HCT116 (cell line): ENCODE measurements around the gene HOMER1.

Experiments
- CTCF ChIP-seq, 3 experiments: fragments of 200-600 bp in 1 of 3; sonication (generic) in 1 of 3; IDR thresholded peaks in 2 of 3; conservative IDR thresholded peaks in 1 of 3; 2 replicates each; pipeline ENCODE4 v1.5.1; 2012 to 2017; ENCODE audit warnings: low read depth in 2 of 3, low read length in 2 of 3, antibody characterized with exemption in 1 of 3, borderline replicate concordance in 1 of 3, control low read depth in 1 of 3, mild to moderate bottlenecking in 1 of 3, mixed read lengths in 1 of 3, mixed run types in 1 of 3, moderate library complexity in 1 of 3; ENCODE audit not compliant: insufficient read depth in 1 of 3
- EZH2 ChIP-seq: fragments of 200-600 bp; sonication (generic); IDR thresholded peaks from 2 replicates; pipeline ENCODE4 v1.6.1; 2017; ENCODE audit warnings: antibody characterized with exemption, mixed run types
- EZH2phosphoT487 ChIP-seq: fragments of 200-600 bp; IDR thresholded peaks from 2 replicates; pipeline ENCODE4 v1.6.1; 2018; ENCODE audit warnings: antibody characterized with exemption, borderline replicate concordance
- FOSL1 ChIP-seq: IDR thresholded peaks from 2 replicates; pipeline ENCODE4 v1.6.1; 2012; ENCODE audit warnings: low read depth
- JUND ChIP-seq: IDR thresholded peaks from 2 replicates; pipeline ENCODE4 v1.6.1; 2012
- SIN3A ChIP-seq: IDR thresholded peaks from 2 replicates; pipeline ENCODE4 v1.6.1; 2012; ENCODE audit warnings: low read depth
- SP1 ChIP-seq: IDR thresholded peaks from 2 replicates; pipeline ENCODE4 v1.6.1; 2012; ENCODE audit warnings: low read depth
- ZBTB33 ChIP-seq: IDR thresholded peaks from 2 replicates; pipeline ENCODE4 v1.6.1; 2011; ENCODE audit warnings: mild to moderate bottlenecking, low read length, moderate library complexity; ENCODE audit not compliant: insufficient replicate concordance; ENCODE audit errors: extremely low read depth
- ZFX ChIP-seq: fragments of 450-650 bp; IDR thresholded peaks from 2 replicates; pipeline ENCODE4 v1.6.1; 2017
- ZNF274 ChIP-seq: fragments of 200-500 bp; sonication (Bioruptor generic); IDR thresholded peaks from 2 replicates; pipeline ENCODE4 v1.6.1; 2014; ENCODE audit warnings: mild to moderate bottlenecking, low read depth, low read length, inconsistent platforms

GRCh38 chr5:79349047-79349446, 164.9 kb downstream of the HOMER1 start:
- no peak for TF ChIP-seq CTCF (IDR thresholded peaks at IDR 0.05 in 2 of 3, conservative IDR thresholded peaks at IDR 0.05 in 1 of 3; ENCODE audit: borderline replicate concordance in 1 of 3, insufficient read depth in 1 of 3, low read depth in 2 of 3, low read length in 2 of 3)
- no peak for TF ChIP-seq ZFX
- no peak for TF ChIP-seq ZBTB33
- TF ChIP-seq EZH2phosphoT487, result no peak
- no peak for TF ChIP-seq EZH2
- no peak for TF ChIP-seq FOSL1
- no peak for TF ChIP-seq SP1
- no peak for TF ChIP-seq SIN3A
- TF ChIP-seq ZNF274, result no peak
- TF ChIP-seq JUND, result no peak
